ENCODE measurements around the gene RPS25.
"Not testable (repeated sequence)": the region's sequence is repeated elsewhere in the genome, so short reads cannot be mapped to it uniquely, and the experiment has no call there.

The RPS25 gene

GRCh38 chr11:119018074-119018938 lies at the start of gene RPS25, which contains the start of gene TRAPPC4:
RPS25 (minus strand) TSS chr11:119018343; CDS start chr11:119018284, 59 bp downstream.
TRAPPC4 (plus strand) TSS chr11:119018766; CDS start chr11:119018796, 30 bp downstream.
- peak; percentile 94 to 95 for DNase-seq

GRCh38 chr11:119067371-119068222 lies 49.5 kb upstream of the RPS25 start, which contains the start of gene VPS11:
VPS11 (plus strand) TSS chr11:119067818; CDS start chr11:119067824, 6 bp downstream.
- peak; percentile 98 for DNase-seq

GRCh38 chr11:119065369-119065768 lies 47.2 kb upstream of the RPS25 start:
- DNase-seq = peak; percentile 37 to 53

- no peak for DNase-seq
Observed at GRCh38 chr11:119062779-119063178, 44.6 kb upstream of the RPS25 start.

GRCh38 chr11:119061256-119061655 lies 43.1 kb upstream of the RPS25 start:
- DNase-seq = no peak

GRCh38 chr11:119059128-119059527 lies 41.0 kb upstream of the RPS25 start:
- DNase-seq = not testable (repeated sequence)

- peak; percentile 99 for DNase-seq
Observed at GRCh38 chr11:119057000-119057769, 39.0 kb upstream of the RPS25 start, which contains the start of gene HYOU1. HYOU1 (minus strand) TSS chr11:119057205; CDS start chr11:119056160, 1,045 bp downstream.

- peak; percentile 39 to 48 for DNase-seq
Observed at GRCh38 chr11:119056421-119056999, 38.4 kb upstream of the RPS25 start.

GRCh38 chr11:119055901-119056300 lies 37.8 kb upstream of the RPS25 start:
- peak in 1 of 2 experiments; percentile 12 for DNase-seq

- no peak for DNase-seq
Observed at GRCh38 chr11:119054418-119054817, 36.3 kb upstream of the RPS25 start.

- DNase-seq = no peak
Observed at GRCh38 chr11:119052163-119052814, 34.1 kb upstream of the RPS25 start.

GRCh38 chr11:119051440-119052162 lies 33.5 kb upstream of the RPS25 start:
- DNase-seq = peak; percentile 28 to 38

- DNase-seq = no peak
Observed at GRCh38 chr11:119049081-119049480, 30.9 kb upstream of the RPS25 start.

- DNase-seq = no peak
Observed at GRCh38 chr11:119048644-119049043, 30.5 kb upstream of the RPS25 start.

GRCh38 chr11:119047205-119047604 lies 29.1 kb upstream of the RPS25 start:
- DNase-seq = peak in 1 of 2 experiments; percentile 14

- DNase-seq = no peak
Observed at GRCh38 chr11:119046489-119046888, 28.3 kb upstream of the RPS25 start.

GRCh38 chr11:119044708-119045107 lies 26.6 kb upstream of the RPS25 start:
- no peak for DNase-seq

GRCh38 chr11:119042927-119043326 lies 24.8 kb upstream of the RPS25 start:
- DNase-seq = no peak

- DNase-seq = no peak
Observed at GRCh38 chr11:119041821-119042514, 23.8 kb upstream of the RPS25 start.

GRCh38 chr11:119039471-119039870 lies 21.3 kb upstream of the RPS25 start:
- DNase-seq = not testable (repeated sequence)

Data from activated CD4-positive, alpha-beta T cell treated with anti-CD3 and anti-CD28 coated beads, Interleukin-2, amount 50 U/mL, for 48 hours (primary cell).